ENCODE results near the gene SLC14A1. TPM values are rescaled to one million over a fixed set of nuclear protein-coding genes. Genes with fewer than 3 reads are reported as not detected.

Gene SLC14A1
- total and polyA plus RNA-seq, 2 of the 4 experiments (the other 2 are of a cell fraction): 20.5 to 31.9 TPM

GRCh38 chr18:45775743-45776142 lies 51.8 kb downstream of the SLC14A1 start:
- no TSS peak for BruUV-seq (replicated peaks)
- in situ Hi-C loops (cut with MboI; ENCODE audit: low sequenced_read_pairs): no loop called here
- Histone ChIP-seq H2BK15ac (ENCODE audit: low read depth, low read length) (peak overlapping the region; percentile 90; the same call in 2 of the 3 replicates), H2BK20ac (ENCODE audit: low read depth, low read length) (peak overlapping the region; percentile 76), H3K9me3 (ENCODE audit: control insufficient read depth, insufficient read depth, low read length) (no peaks in the 10 kb centered on the region), H3K4me3 (ENCODE audit: insufficient read depth, low read depth, low read length) (peak overlapping the region; percentile 52; the same call in 1 of the 2 replicates), H3K18ac (ENCODE audit: low read depth, low read length) (peak overlapping the region; percentile 78), H3K56ac (ENCODE audit: extremely low read depth, insufficient read depth, low read length) (peak overlapping the region; percentile 13; the same call in 1 of the 2 replicates), H3K14ac (replicated peaks; ENCODE audit: low read depth, low read length) (peak overlapping the region; percentile 81; the same call in 1 of the 2 replicates), H4K5ac (ENCODE audit: low read depth, low read length) (peak overlapping the region; percentile 93), H2BK5ac (ENCODE audit: low read depth, low read length, poor library complexity, severe bottlenecking) (peak overlapping the region; percentile 95), H4K8ac (ENCODE audit: low read depth in 2 of 2, low read length in 2 of 2) (peak overlapping the region; percentile 81 to 97), H3K27ac (ENCODE audit: insufficient read depth, low read length) (peak overlapping the region; percentile 80), H4K91ac (ENCODE audit: insufficient read depth, low read depth, low read length) (peak overlapping the region; percentile 87), H3K4me1 (ENCODE audit: control insufficient read depth, insufficient read depth, low read length) (peaks cover 22% of the 10 kb centered on the region), H3K4ac (ENCODE audit: low read depth, low read length) (peak overlapping the region; percentile 92), H3K9ac (ENCODE audit: low read depth, low read length) (peak overlapping the region; percentile 59), H3K9me1 (ENCODE audit: insufficient read depth, low read length) (peaks cover 16% of the 10 kb centered on the region), H4K20me1 (ENCODE audit: insufficient read depth, low read length) (no peaks in the 10 kb centered on the region), H3K27me3 (ENCODE audit: control insufficient read depth, insufficient read depth, low read length) (no peaks in the 10 kb centered on the region), H3K36me3 (ENCODE audit: control insufficient read depth, insufficient read depth, low read length) (no peaks in the 10 kb centered on the region), H3K79me1 (ENCODE audit: low read depth in 1 of 2, low read length in 2 of 2) (peaks cover 0 to 8% of the 10 kb centered on the region in 2 experiments; a peak in 1 of 4 replicates), H2BK120ac (ENCODE audit: low read depth, low read length) (peak overlapping the region; percentile 95), H2AFZ (replicated peaks; ENCODE audit: low read length, poor library complexity) (peak overlapping the region; percentile 92), H2AK5ac (ENCODE audit: low read depth, low read length) (peak overlapping the region; percentile 87), H3K4me2 (ENCODE audit: low read depth, low read length) (peak overlapping the region; percentile 48; the same call in 1 of the 2 replicates), H3K23ac (ENCODE audit: low read depth, low read length) (peak overlapping the region; percentile 82), H2AK9ac (replicated peaks; ENCODE audit: low read depth, low read length, poor library complexity) (peak overlapping the region; percentile 56)
- ChIA-PET POLR2A (ENCODE audit: unreplicated experiment) (no interaction called here), CTCF (no interaction called here)
- dilution Hi-C loops (cut with HindIII; ENCODE audit: low sequenced_read_pairs, unreplicated experiment): no loop called here
- no peak for TF ChIP-seq POLR2A (IDR thresholded peaks at IDR 0.05; ENCODE audit: low read depth, low read length)
- no peak for TF ChIP-seq BHLHE40 (IDR thresholded peaks at IDR 0.05; ENCODE audit: low read depth, low read length)
- no peak for TF ChIP-seq MAFK (IDR thresholded peaks at IDR 0.05; ENCODE audit: low read depth, low read length)
- no peak for TF ChIP-seq CHD1 (IDR thresholded peaks at IDR 0.05; ENCODE audit: low read depth, low read length)
- TF ChIP-seq ELK1 (IDR thresholded peaks at IDR 0.05; ENCODE audit: borderline replicate concordance, low read depth, low read length): no peak
- TF ChIP-seq MXI1 (IDR thresholded peaks at IDR 0.05; ENCODE audit: borderline replicate concordance, low read depth, low read length): no peak
- no peak for TF ChIP-seq USF2 (IDR thresholded peaks at IDR 0.05; ENCODE audit: low read depth, low read length)
- TF ChIP-seq NFE2L2 (IDR thresholded peaks at IDR 0.05; ENCODE audit: low read depth, low read length): no peak
- no peak for TF ChIP-seq CTCF (conservative IDR thresholded peaks at IDR 0.05; ENCODE audit: low read depth, low read length)
- no peak for TF ChIP-seq FOS (IDR thresholded peaks at IDR 0.05; ENCODE audit: low read depth, low read length)
- TF ChIP-seq RCOR1 (IDR thresholded peaks at IDR 0.05; ENCODE audit: insufficient replicate concordance, low read length): no peak
- no peak for TF ChIP-seq SMC3 (IDR thresholded peaks at IDR 0.05; ENCODE audit: low read depth, low read length)
- TF ChIP-seq RFX5 (IDR thresholded peaks at IDR 0.05; ENCODE audit: low read depth, low read length): no peak
- no peak for TF ChIP-seq CEBPB (IDR thresholded peaks at IDR 0.05; ENCODE audit: low read depth, low read length)
- no peak for TF ChIP-seq RAD21 (IDR thresholded peaks at IDR 0.05; ENCODE audit: low read length)
- no peak for TF ChIP-seq MAZ (IDR thresholded peaks at IDR 0.05; ENCODE audit: borderline replicate concordance, low read depth, low read length)
- intact Hi-C loops (cut with micrococcal nuclease): no loop called here
- ATAC-seq (ENCODE audit: low read depth): no peak
- DNase-seq: no peak
- 59% methylated on average over 3 of the region's 8 CpGs; no CpG with 5 or more reads in 1 of the 2 experiments for WGBS, 2 experiments (ENCODE audit: extremely low coverage in 2 of 2, insufficient read length in 1 of 2)
